Epithelial cell of esophagus (primary cell): ENCODE results near the gene ZFP28.

ENCODE experiments used
- DNase-seq: peaks from one replicate; pipeline ENCODE4 v3.0.0; 2010; ENCODE audit warnings: low read depth
- H3K4me3 ChIP-seq: 2 replicates; pipeline ENCODE4 v1.5.1; 2011; ENCODE audit warnings: mild to moderate bottlenecking, low read length, control low read depth
- CTCF ChIP-seq: IDR thresholded peaks from 2 replicates; pipeline ENCODE4 v1.5.1; 2011; ENCODE audit warnings: low read depth, mild to moderate bottlenecking, low read length, control low read depth, inconsistent platforms; ENCODE audit not compliant: insufficient read depth; ENCODE audit errors: missing control alignments

Gene ZFP28

GRCh38 chr19:56595548-56595899 is 56.8 kb downstream of the ZFP28 start:
- peak overlapping the region; percentile 92 for H3K4me3 ChIP-seq
- no peak for DNase-seq
- no peak for TF ChIP-seq CTCF

GRCh38 chr19:56596676-56597075 is 57.9 kb downstream of the ZFP28 start:
- no peak for TF ChIP-seq CTCF
- no peak for DNase-seq
- H3K4me3 ChIP-seq, result no peak overlapping the region

- no peak overlapping the region for H3K4me3 ChIP-seq
- no peak for TF ChIP-seq CTCF
- DNase-seq, result no peak
Measured at GRCh38 chr19:56597696-56598095, 58.9 kb downstream of the ZFP28 start.

GRCh38 chr19:56601375-56601774 is 62.6 kb downstream of the ZFP28 start:
- TF ChIP-seq CTCF, result no peak
- H3K4me3 ChIP-seq, result no peak overlapping the region
- DNase-seq, result peak; percentile 45

GRCh38 chr19:56603829-56604228 is 65.1 kb downstream of the ZFP28 start:
- H3K4me3 ChIP-seq, result no peak overlapping the region
- no peak for TF ChIP-seq CTCF
- no peak for DNase-seq
